ENCODE measurements around the gene SLC39A13.
A peak's percentile ranks its signal among the peaks of the same experiment; 100 is the strongest.
"Not testable (repeated sequence)": the region's sequence is repeated elsewhere in the genome, so short reads cannot be mapped to it uniquely, and the experiment has no call there.

The SLC39A13 gene

GRCh38 chr11:47447906-47448305 lies 39.5 kb downstream of the SLC39A13 start:
- TF ChIP-seq, protein P1, sequence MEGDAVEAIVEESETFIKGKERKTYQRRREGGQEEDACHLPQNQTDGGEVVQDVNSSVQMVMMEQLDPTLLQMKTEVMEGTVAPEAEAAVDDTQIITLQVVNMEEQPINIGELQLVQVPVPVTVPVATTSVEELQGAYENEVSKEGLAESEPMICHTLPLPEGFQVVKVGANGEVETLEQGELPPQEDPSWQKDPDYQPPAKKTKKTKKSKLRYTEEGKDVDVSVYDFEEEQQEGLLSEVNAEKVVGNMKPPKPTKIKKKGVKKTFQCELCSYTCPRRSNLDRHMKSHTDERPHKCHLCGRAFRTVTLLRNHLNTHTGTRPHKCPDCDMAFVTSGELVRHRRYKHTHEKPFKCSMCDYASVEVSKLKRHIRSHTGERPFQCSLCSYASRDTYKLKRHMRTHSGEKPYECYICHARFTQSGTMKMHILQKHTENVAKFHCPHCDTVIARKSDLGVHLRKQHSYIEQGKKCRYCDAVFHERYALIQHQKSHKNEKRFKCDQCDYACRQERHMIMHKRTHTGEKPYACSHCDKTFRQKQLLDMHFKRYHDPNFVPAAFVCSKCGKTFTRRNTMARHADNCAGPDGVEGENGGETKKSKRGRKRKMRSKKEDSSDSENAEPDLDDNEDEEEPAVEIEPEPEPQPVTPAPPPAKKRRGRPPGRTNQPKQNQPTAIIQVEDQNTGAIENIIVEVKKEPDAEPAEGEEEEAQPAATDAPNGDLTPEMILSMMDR (IDR thresholded peaks at IDR 0.05), result no peak
- TF ChIP-seq ZFX (IDR thresholded peaks at IDR 0.05; ENCODE audit: borderline replicate concordance), result no peak
- no peak overlapping the region for H3K27ac ChIP-seq

DNA sequence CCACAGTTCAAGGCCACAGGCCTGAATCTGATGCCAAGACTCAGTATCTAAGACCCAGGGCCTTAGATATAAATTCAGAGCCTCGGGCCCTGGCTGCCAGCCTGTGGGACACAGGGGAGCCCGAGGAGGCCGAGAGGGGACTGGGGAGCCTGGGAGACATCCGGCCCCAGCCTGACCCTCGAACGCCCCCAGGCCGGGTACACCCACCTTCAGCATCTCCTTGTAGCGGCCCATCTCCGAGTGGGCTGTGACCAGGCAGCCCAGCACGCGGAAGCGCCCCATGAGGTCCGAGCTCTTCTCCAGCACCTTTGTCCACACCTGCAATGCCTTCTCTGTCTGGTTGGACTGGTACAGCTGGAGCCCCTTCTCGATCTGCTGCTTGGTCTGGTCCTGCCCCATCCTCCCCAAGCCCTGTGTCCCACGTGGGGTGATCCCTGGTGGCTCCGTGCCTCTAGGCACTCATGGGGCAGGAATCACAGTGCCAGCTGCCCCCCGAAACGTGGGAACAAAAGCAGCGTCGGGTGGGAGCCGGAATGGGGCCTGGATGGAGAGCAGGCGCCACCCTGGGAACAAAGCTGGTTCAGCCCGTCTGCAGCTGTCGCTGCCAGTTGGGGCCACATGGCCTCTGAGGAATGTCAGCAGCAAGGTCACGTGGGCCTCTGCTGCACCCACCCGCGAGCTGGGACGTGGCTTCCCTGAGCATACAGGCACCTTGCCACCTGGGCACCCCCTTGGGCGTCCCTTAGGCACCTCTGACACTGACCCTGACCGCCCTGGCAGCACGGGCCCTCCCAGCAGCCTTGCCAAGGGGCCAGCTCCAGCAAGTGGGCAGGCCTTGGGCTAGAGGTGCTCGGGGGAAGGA lies 40.4 kb downstream of the SLC39A13 start, which contains the start of gene RAPSN:
Gene RAPSN (minus strand): TSS at position 571 of the 862 bp plus-strand sequence. CDS start 172 bp downstream, at position 399.
- TF ChIP-seq, protein P1 (IDR thresholded peaks at IDR 0.05), result no peak
- no peak for TF ChIP-seq ZFX (IDR thresholded peaks at IDR 0.05; ENCODE audit: borderline replicate concordance)
- H3K27ac ChIP-seq, result no peak within 1 kb of the TSS

DNA sequence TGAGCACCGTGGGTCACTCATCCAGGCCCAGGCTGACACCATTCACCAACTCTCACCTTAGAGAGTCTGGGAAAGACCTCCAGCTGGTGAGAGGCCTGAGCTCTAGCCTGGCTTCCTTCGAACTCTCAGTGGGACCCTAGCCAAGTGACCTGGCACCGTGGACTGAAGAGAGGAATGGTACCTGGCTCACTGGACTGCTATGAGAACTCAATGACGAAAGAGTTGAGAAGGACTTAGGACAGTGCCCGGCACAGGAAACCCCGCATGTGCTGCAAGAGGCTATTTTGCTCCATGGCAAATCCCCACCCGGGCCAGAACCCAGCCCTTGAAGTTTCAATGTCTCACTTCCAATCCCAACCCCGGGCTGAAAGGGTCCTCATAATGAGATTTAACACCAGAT lies 41.2 kb downstream of the SLC39A13 start:
- no peak overlapping the region for H3K27ac ChIP-seq
- TF ChIP-seq, protein P1 (IDR thresholded peaks at IDR 0.05), result no peak
- TF ChIP-seq ZFX (IDR thresholded peaks at IDR 0.05; ENCODE audit: borderline replicate concordance), result no peak

GRCh38 chr11:47451436-47451835 lies 43.0 kb downstream of the SLC39A13 start:
- no peak overlapping the region for H3K27ac ChIP-seq
- TF ChIP-seq, protein P1 (IDR thresholded peaks at IDR 0.05), result no peak
- TF ChIP-seq ZFX (IDR thresholded peaks at IDR 0.05; ENCODE audit: borderline replicate concordance), result no peak

DNA sequence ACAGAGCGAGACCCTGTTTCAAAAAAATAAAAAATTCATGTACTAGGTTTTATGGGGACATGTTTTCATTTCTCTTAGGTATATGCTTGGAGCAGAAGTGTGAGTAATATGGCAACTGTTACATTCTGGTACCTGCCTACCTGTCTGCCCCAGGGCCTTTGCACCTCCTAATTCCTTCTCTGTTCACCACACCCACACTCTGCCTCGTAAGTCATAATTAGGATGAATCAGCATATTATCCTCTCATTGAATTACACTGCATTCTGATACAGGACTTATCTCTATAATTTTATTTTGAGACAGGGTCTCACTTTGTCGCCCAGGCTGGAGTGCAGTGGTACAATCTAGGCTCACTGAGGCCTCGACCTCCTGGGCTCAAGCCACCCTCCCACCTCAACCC lies 43.6 kb downstream of the SLC39A13 start:
- TF ChIP-seq, protein P1 (IDR thresholded peaks at IDR 0.05), result no peak
- TF ChIP-seq ZFX (IDR thresholded peaks at IDR 0.05; ENCODE audit: borderline replicate concordance), result no peak
- H3K27ac ChIP-seq, result no peak overlapping the region

- TF ChIP-seq, protein P1 (IDR thresholded peaks at IDR 0.05), result no peak
- TF ChIP-seq ZFX (IDR thresholded peaks at IDR 0.05; ENCODE audit: borderline replicate concordance), result no peak
These were observed 45.0 kb downstream of the SLC39A13 start for GRCh38 chr11:47453365-47453764.

DNA sequence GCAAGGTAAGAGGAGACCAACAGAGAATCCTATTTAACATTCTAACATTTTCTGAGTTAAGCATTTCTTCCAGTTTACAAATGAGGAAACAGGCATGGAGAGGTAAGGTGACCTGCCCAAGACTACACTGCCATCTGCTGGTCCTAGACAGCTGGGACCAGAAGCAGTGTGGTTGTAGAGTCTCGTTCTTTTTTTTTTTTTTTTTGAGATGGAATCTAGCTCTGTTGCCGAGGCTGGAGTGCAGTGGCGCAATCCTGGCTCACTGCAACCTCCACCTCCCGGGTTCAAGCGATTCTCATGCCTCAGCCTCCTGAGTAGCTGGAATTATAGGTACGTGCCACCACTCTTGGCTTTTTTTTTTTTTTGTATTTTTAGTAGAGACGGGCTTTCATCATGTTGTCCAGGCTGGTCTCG lies 45.9 kb downstream of the SLC39A13 start:
- H3K27ac ChIP-seq, result not testable (repeated sequence)
- TF ChIP-seq, protein P1 (IDR thresholded peaks at IDR 0.05), result peak; percentile 94

More at GRCh38 chr11:47453365-47453764, 45.0 kb downstream of the SLC39A13 start:
- H3K27ac ChIP-seq, result no peak overlapping the region

All from 22Rv1 (cell line).